ENCODE data around the gene SGMS1.
"Not testable (repeated sequence)": the region's sequence is repeated elsewhere in the genome, so short reads cannot be mapped to it uniquely, and the experiment has no call there.

The SGMS1 gene

DNA sequence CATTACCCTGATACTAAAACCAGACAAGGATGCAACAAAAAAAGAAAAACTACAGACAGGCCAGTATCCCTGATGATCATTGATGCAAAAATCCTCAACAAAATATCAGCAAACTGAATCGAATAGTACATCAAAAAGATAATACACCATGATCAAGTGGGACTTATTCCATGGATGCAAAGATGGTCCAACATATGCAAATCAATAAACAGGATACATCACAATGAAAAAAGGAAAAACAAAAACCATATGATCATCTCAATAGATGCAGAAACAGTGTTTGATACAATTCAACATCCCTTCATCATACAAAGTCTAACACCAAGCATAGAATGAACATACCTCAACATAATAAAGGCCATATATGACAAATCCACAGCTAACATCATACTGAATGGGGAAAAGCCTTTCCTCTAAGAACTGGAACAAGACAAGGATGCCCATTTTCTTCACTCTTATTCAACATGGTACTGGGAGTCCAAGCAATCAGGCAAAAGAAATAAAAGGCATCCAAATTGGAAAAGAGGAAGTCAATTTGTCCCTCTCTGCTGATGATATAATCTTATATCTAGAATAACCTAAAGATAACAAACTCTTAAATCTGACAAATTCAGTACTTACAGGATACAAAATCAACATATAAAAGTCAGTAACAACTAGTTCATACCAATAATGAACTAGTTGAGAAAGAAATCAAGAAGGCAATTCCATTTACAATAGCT is 323.6 kb downstream of the SGMS1 start:
- no peak for DNase-seq (ENCODE audit: low spot score)

DNA sequence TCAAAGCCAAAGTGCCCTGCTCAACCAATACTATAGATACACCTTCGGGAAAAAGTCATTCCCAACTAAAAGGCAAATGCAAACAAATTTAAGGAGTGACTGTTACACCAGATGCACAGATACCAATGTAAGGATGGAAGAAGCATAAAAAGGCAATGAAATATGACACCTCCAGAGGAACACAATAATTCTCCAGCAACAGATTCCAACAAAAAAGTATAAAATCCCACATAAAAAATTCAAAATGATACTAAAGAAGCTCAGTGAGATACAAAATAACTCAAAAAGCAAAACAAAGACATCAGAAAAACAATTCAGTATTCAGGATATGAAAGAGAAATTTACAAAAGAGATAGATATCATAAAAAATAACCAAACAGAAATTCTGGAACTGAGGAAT is 328.4 kb downstream of the SGMS1 start:
- no peak for DNase-seq (ENCODE audit: low spot score)

DNA sequence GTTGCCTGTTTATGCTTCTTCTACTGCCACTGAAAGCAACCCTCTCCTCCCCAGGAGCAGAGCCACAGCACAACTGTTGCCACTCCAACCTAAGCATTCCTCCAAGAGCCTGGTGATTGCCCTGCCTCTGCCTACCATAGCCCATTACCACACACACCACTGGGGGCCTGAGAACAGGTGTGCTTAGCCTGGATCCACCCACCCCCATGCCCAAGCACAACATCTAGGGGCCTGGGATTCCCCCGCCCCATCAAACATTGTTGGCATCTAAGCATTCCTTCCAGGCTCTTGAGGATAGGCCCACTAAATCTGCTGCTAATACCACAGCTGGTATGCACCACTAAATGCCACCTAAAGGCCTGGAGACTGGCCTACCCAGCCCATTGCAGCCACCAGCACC is 329.2 kb downstream of the SGMS1 start:
- DNase-seq (ENCODE audit: low spot score): no peak

DNA sequence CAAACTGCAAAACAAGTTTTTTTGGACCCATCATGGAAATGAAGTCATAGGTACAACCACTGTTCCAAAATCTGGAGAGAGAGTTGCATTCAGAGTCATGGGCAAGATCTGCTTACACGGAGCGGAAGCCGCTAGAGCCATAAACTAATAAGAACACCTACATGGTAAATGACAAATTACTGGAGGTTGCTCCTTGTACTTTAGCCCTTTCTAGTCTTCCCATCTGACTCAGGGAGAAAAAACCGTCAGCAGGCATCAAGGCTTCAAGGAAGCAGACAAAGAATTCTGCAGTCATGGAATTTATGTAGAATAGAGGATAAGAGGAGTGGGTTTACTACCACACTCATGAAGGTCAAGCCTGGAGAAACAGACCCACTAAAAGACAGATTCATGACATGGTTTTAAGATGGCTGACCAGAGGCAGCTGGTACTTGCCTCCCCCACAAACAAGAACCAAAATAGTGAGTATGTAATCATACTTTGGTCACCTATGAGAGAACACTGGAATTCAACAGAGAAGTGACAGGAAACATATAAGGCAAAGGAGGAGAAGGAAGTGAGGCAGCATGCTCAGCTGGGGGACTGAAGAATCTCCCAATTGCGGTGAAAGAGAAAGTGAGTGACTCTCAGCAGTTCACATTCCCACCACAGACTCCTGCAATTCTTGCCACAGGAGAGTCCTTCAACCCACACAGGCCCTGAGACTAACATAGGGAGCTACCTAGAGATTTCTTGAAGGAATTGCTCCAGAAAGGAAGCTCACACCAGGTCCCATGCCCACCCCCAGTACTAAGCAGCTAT is 330.0 kb downstream of the SGMS1 start:
- DNase-seq (ENCODE audit: low spot score): no peak

DNA sequence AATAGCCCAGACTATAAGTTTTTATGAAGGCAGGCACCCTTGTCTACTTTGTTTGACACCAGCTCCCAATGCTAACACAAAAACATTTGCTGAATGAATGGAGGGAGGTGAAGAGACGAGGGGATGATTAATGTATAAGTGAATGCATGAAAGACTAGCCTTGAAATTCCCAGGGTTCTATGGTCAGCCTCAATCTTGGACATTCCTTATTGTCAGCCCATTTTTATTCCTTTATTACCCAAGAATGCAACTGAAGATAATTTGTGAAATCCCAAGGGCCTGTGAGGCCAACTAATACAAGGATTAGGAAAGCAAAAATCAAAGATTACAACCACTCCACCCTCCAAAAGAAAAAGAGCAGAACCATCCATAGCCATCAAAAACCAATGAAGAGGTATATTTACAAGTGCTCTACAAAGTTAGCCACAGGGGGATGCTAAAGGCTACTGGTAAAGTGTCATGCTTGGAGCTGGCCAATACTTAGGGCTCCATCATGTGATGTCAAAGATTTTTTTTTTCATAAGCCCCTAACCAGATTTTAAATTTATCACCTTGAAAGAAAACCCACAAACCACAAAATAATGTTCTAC is 332.4 kb downstream of the SGMS1 start:
- no peak for DNase-seq (ENCODE audit: low spot score)

DNA sequence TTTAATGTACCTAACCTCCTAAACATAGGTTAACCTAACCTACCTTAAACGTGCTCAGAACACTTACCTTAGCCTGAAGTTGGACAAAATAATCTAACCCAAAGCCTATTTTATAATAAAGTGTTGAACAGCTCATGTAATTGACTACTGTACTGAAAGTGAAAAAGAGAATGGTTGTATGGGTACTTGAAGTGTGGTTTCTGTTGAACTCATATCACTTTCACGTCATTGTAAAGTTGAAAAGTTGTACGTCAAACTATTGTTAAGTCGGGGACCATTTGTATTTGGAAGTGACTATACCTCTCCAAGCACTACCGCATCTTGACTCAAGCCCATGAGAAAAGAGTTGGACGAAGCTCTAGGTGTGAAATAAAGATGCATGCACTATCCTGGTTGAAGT is 334.6 kb downstream of the SGMS1 start:
- no peak for DNase-seq (ENCODE audit: low spot score)

DNA sequence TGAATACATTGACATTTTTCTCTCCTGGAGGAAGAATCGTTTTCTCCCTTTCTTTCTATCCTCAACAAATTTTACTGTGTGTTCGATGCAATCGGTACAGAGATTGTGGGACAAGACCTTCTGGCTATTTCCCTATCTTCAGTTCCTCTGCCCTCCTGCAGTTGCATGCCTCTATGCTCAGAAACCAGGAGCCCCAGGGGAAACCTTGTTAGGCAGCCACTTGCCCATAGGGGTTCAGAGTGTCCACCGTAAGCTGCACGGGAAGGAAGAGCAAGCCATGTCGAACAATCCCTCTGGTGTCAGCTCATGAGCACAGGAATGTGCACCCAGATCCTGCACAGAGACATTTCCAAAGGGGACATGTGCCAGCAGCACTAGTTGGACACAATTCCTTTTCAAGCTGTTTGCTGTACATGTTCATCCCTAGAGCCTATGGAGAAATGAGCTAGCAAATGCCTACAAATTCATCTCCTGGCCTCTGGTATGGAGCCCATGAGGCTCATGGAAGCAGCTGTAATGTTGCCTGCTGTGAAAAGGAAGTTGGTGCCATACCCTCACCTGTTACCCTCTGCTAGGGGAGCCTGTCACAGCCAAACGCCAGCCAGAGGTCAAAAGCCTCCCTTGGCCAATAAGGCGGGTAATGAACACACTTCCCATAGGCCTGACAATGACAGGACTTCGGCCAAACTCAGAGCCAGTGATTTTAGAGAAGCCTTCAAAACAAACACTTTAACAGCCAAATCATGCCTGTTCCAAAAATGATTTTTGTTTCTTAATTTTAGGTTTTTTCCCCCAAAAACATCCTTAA is 336.6 kb downstream of the SGMS1 start:
- no peak for DNase-seq (ENCODE audit: low spot score)

DNA sequence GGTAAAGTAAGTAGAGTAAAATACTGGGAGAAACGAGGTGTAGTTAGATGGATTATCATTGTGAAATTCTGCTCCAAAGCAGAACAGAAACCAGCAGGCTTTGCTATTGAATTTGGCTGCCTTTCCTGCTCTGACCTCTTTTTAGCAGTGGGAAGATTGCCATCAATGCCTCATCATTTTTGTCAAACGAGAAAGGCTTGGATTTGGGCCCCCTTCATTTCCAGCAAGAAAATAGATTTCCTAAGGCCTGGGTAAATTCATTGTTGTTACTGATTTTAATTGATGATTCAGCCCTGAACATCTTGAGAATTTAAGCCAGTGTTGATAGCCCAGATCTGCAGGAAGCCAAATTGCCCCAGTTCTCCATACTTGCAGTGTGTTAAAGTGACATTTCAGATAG is 337.2 kb downstream of the SGMS1 start:
- no peak for DNase-seq (ENCODE audit: low spot score)

DNA sequence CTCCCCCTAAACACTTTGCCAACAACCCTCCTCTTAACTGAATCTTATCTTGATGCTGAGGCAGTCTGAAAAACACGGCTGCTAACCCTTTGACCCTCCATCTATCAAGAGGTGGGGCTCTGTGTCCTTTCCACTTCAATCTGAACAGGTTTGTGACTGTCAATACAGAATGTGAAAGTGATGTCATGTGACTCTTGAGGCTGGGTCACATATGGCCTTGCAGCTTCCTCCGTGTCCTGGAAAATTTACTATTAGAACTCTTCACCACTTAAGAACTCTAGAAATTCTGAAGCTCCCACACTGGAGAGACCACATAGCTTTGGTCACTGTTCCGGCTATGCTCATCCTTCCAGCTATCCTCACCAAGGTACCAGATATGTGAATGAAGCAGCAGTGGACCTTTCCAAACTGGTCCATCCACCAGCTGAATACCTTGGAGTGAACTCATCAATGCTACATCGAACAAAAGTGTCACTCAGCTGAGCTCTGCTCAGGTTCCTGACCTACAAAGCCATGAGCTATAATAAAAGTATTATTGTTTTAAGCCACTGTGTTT is 341.7 kb downstream of the SGMS1 start:
- no peak for DNase-seq (ENCODE audit: low spot score)

DNA sequence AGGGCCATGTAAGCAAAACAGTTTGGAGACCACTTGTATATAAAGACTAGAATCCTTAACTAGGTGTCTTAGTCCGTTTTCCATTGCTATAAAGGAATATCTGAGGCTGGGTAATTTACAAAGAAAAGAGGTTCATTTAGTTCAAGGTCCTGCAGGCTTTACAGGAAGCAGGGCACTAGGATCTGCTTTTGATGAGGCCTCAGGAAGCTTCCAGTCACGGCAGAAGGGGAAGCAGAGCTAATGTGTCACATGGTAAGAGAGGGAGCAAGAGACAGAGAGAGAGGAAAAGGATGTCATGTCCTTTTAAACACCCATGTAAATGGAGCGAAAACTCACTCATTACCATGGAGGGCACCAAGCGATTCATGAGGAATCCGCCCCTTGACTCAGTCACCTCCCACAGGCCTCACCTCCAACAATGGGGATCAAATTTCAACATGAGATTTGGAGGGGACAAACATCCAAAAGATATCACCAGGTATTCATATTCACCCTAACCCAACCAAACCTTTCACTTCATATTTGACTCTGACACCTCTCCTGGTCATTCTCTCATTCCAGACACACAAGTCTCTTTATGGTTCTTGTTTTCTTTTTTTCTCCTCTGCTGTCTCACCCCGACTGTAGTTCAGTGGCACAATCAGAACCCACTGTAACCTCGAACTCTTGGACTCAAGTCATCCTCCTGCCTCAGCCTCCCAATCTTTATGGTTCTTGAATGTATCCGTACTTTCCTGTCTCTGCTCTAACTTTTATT is 342.4 kb downstream of the SGMS1 start:
- DNase-seq (ENCODE audit: low spot score): no peak

DNA sequence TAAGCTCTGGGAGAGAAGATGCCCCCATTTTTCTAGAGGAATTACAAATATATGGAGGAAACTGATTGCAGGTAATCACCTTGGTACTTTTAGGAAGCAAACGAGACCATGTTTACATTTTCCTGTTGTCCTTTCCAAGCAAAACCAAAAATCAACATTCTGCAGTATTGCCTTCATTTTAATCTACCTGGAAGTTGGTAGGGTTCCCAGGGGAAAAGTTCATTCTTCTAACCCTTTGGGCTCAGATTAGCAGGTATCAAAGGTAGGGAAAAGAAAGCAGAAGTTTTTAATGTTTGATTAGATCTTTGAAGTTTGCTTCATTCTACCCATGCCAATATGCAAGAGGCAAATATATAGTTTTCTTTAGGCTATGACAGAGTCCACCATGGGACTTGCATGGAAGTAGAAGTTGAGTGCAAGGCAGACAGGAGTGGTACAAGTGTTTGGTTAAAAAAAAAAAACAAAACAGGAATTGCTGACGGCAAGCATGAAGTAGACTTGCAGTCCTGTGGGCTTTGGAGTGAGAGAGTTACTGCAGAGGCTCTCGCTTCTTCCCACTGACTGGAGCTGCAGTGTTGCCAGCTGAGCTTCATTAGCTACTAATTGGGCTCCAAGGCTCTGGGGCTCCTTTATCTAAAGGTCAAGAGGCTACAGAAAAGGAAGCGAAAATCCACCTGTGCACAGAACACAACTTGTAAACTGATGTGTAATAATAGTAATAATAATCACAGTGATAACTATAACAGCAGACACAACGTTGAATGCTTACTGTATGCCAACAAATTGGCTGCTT is 343.5 kb downstream of the SGMS1 start:
- no peak for DNase-seq (ENCODE audit: low spot score)

DNA sequence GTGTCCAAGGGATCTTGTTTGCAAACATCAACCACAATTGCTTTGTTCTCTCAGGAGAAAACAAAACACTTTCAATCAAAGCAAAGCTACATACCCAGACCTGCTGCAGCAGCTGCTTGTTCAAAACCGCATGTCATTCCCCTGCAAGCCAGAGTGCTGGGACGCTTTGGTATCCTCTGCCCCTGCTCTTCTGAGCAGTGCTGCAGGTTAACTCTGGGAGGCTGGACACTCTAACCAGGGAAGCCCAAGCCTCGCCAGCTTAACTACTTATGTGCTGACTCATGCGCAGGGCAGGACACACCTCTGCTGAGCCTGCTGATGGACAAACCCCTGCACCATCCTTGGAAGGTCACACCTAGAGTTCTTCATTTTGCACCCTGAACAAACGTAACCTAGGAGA is 344.3 kb downstream of the SGMS1 start:
- no peak for DNase-seq (ENCODE audit: low spot score)

DNA sequence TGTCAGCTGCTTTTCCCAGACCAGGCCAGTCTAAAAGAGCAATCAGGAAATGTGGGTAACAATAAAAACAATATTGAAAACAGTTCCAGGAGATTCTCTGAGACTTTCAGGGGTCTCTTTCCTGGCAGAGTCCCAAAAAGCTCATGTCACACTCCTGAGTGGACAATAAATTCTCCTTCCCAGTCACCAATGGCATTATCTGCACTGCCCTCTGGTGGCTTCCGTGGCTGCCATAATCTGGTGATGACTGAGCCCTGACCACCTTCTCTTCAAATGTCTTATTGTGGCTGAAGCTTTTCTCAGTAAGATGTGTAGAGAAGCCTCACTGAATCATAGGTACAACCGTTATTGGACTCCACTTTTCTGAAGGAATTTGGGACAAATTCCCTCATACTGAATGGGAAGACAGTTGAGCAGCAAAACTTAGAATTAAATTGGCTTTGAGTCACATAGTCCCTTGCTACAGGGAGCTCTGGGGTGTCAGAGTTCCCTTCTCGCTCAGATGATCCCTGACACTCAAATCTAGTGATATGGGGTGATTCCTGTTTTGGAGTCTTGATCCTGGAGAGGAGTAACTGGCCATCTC is 348.0 kb downstream of the SGMS1 start:
- peak; percentile 31 for DNase-seq (ENCODE audit: low spot score)

DNA sequence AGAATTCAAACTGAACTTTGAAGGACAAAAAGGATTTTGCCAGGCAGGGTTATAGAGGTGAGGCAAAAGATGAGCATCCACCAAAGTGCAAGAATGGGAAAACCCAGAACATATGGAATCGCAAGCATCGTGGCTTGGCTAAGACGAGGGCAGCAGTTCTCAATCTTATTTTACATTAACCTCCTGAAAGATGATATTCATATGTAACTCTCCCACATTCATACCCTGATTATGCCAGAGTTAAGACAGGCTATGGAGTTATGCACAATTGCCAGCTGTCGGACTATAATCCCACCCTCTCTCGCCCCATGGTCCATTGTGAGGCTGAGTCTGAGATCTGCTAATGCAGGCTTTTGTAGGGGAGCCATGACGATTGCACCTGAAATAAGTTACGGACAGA is 351.2 kb downstream of the SGMS1 start:
- no peak for DNase-seq (ENCODE audit: low spot score)

DNA sequence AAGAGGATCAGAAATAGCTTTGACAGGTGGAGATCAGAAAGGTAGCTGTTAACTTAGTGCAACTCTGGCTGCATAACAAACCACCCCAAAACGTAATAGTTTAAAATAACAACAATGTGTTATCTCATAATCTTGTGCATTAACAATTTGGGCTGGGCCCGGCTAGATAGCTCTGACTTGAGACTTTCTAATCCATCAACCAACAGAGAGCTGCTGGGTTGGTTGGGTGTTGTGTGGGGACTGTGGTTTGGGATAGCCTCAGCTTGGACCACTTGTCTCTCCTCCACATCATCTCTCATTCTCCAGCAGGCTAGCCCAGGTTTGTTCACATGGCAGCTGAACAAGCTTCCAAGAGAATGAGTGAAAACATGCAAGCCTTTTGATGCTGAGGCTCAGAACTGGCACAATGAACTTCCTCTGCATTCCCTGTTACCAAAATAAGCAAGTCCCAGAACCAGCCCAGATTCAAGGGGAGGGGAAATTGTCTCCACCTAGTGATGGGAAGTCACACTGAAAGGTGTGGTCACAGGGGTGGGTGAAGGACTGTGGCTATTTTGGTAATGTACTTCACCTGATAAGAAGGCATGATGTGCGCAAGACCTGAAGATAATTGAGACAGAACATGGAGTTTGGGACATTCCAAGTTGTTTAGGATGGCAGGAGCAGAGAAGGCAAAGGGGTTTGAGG is 352.0 kb downstream of the SGMS1 start:
- no peak for DNase-seq (ENCODE audit: low spot score)

DNA sequence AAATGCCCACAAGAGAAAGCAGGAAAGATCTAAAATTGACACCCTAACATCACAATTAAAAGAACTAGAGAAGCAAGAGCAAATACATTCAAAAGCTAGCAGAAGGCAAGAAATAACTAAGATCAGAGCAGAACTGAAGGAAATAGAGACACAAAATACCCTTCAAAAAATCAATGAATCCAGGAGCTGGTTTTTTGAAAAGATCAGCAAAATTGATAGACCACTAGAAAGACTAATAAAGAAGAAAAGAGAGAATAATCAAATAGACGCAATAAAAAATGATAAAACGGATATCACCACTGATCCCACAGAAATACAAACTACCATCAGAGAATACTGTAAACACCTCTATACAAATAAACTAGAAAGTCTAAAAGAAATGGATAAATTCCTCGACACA is 355.9 kb downstream of the SGMS1 start:
- not testable (repeated sequence) for DNase-seq (ENCODE audit: low spot score)

DNA sequence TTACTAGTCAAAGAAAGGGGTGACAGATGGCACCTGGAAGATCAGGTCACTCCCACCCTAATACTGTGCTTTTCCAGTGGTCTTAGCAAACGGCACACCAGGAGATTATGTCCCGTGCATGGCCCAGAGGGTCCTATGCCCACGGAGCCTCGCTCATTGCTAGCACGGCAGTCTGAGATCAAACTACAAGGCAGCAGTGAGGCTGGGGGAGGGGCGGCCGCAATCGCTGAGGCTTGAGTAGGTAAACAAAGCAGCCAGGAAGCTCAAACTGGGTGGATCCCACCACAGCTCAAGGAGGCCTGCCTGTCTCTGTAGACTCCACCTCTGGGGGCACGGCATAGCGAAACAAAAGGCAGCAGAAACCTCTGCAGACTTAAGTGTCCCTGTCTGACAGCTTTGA is 361.1 kb downstream of the SGMS1 start:
- DNase-seq (ENCODE audit: low spot score): not testable (repeated sequence)

DNA sequence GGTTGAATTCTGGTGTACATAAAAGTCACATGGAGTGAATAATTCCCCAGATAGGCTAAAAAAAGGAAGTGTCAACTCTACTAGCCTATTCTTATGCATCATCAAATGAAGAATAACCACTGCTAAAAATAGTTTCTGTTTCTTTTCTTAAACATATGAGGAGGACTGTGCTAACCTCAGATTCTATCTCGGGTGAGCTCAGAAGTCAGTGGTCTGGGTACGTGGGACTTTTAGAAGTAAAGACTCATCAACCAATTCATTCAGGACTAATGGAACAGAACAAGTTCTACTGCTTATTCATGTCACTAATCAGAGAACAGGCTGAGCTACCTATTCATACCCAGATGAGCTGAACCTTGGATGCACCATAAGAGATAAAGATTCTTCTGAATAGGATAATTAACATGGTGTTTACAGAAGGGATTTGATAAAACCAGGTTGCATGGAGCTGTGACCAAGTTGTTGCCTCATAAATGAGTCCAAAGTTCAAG is 362.9 kb downstream of the SGMS1 start:
- DNase-seq (ENCODE audit: low spot score): peak; percentile 35

All from activated CD4-positive, alpha-beta T cell treated with anti-CD3 and anti-CD28 coated beads, Interleukin-2, Interleukin-4, amounts not matched to agents 100 ng/mL and 50 ng/mL, durations not matched to agents 16 hours and 8 hours (primary cell).